K562 (cell line): ENCODE data around the gene MYO18B.

ENCODE experiments used
- CREM ChIP-seq: IDR thresholded peaks from 2 replicates; pipeline ENCODE4 v1.6.1; 2014; ENCODE audit warnings: antibody characterized with exemption, low read depth
- CTCF ChIP-seq, 3 experiments: IDR thresholded peaks in 2 of 3; conservative IDR thresholded peaks in 1 of 3; 2 replicates each; pipeline ENCODE4 v1.5.1; 2011 to 2012; ENCODE audit warnings: low read length in 3 of 3, mild to moderate bottlenecking in 3 of 3, control low read depth in 2 of 3, improper control_type of control experiment in 1 of 3, inconsistent platforms in 1 of 3, low read depth in 1 of 3, mixed read lengths in 1 of 3, moderate library complexity in 1 of 3; ENCODE audit not compliant: insufficient read depth in 2 of 3
- ELF1 ChIP-seq: fragments of 200-800 bp; sonication (Bioruptor generic); IDR thresholded peaks from 2 replicates; pipeline ENCODE4 v1.6.1; 2016; ENCODE audit warnings: missing genetic modification characterization, missing compliant biosample characterization
- EZH2 ChIP-seq: IDR thresholded peaks from 2 replicates; pipeline ENCODE4 v1.6.1; 2012; ENCODE audit warnings: low read depth, mild to moderate bottlenecking, inconsistent platforms, low read length, borderline replicate concordance
- FOSL1 ChIP-seq: fragments of 200-800 bp; sonication (Bioruptor generic); conservative IDR thresholded peaks from 2 replicates; pipeline ENCODE4 v1.6.1; 2016; ENCODE audit warnings: missing genetic modification characterization, missing compliant biosample characterization
- MAX ChIP-seq: sonication (generic); formaldehyde crosslinking; IDR thresholded peaks from 2 replicates; pipeline ENCODE4 v1.9.0; 2022; ENCODE audit warnings: mild to moderate bottlenecking, missing genetic modification reagents
- POLR2A ChIP-seq: fragments of 450-650 bp; conservative IDR thresholded peaks from 2 replicates; pipeline ENCODE4 v1.6.1; 2016
- RAD21 ChIP-seq, 2 experiments: fragments of 250-450 bp in 1 of 2; fragments of 450-650 bp in 1 of 2; sonication (Bioruptor Pico) in 1 of 2; formaldehyde crosslinking in 1 of 2; IDR thresholded peaks in 1 of 2; conservative IDR thresholded peaks in 1 of 2; 2 replicates each; pipeline versions ENCODE4 v1.4.0 to v1.8.0; 2020 to 2022; ENCODE audit warnings: mild to moderate bottlenecking in 2 of 2, moderate library complexity in 1 of 2
- TFAP4 ChIP-seq: sonication (generic); formaldehyde crosslinking; IDR thresholded peaks from 2 replicates; pipeline ENCODE4 v1.8.0; 2022; ENCODE audit warnings: missing genetic modification reagents, mild to moderate bottlenecking, moderate library complexity, borderline replicate concordance
- ZBTB33 ChIP-seq: sonication (generic); formaldehyde crosslinking; IDR thresholded peaks from 2 replicates; pipeline ENCODE4 v1.8.1; 2023; ENCODE audit warnings: mild to moderate bottlenecking, missing genetic modification reagents

- TF ChIP-seq CTCF (IDR thresholded peaks at IDR 0.05 in 2 of 3, conservative IDR thresholded peaks at IDR 0.05 in 1 of 3; ENCODE audit: insufficient read depth in 2 of 3, low read depth in 1 of 3, low read length in 3 of 3): no peak
- TF ChIP-seq FOSL1 (tag): no peak
- TF ChIP-seq EZH2: no peak
- TF ChIP-seq ELF1 (tag): no peak
- no peak for TF ChIP-seq RAD21 (CRISPR knock-in tag; conservative IDR thresholded peaks at IDR 0.05 in 1 of 2, IDR thresholded peaks at IDR 0.05 in 1 of 2)
- TF ChIP-seq CREM: no peak
- no peak for TF ChIP-seq ZBTB33
- no peak for TF ChIP-seq POLR2A
- no peak for TF ChIP-seq TFAP4 (CRISPR knock-in tag)
- no peak for TF ChIP-seq MAX (CRISPR knock-in tag)
Observed at GRCh38 chr22:25814685-25815084, 72.7 kb downstream of the MYO18B start.
